Measurements from ENCODE around the gene FOXC2. TPM values are rescaled to one million over a fixed set of nuclear protein-coding genes. Genes with fewer than 3 reads are reported as not detected.

The FOXC2 gene
- total and polyA plus RNA-seq, 2 of the 13 experiments (the other 11 are each of a cell fraction or from before 2014, with no cell fraction given), result not detected

GRCh38 chr16:86575754-86576557 lies 9.3 kb downstream of the FOXC2 start (continued):
- no peak for TF ChIP-seq ZNF10 (CRISPR knock-in tag; IDR thresholded peaks at IDR 0.05; ENCODE audit: borderline replicate concordance, low read depth)
- TF ChIP-seq CEBPG (CRISPR knock-in tag; IDR thresholded peaks at IDR 0.05), result no peak
- TF ChIP-seq ISL2 (CRISPR knock-in tag; IDR thresholded peaks at IDR 0.05), result 0 out of 2 replicates have a peak, but pooled peaks have one; percentile 48
- TF ChIP-seq ZNF644 (CRISPR knock-in tag; IDR thresholded peaks at IDR 0.05; ENCODE audit: low read depth), result no peak
- TF ChIP-seq TEAD2 (CRISPR knock-in tag; IDR thresholded peaks at IDR 0.05), result no peak
- no peak for TF ChIP-seq PAF1 (CRISPR knock-in tag; IDR thresholded peaks at IDR 0.05)
- TF ChIP-seq SNAPC2 (CRISPR knock-in tag; IDR thresholded peaks at IDR 0.05), result peak; percentile 20; the same call in 1 of the 2 replicates
- TF ChIP-seq ZNF781 (CRISPR knock-in tag; IDR thresholded peaks at IDR 0.05; ENCODE audit: borderline replicate concordance, not compliant biosample characterization), result no peak
- no peak for TF ChIP-seq ZNF275 (CRISPR knock-in tag; IDR thresholded peaks at IDR 0.05; ENCODE audit: borderline replicate concordance)
- peak; percentile 62; the same call in 1 of the 2 replicates for TF ChIP-seq POGK (CRISPR knock-in tag; conservative IDR thresholded peaks at IDR 0.05)
- 0 out of 2 replicates have a peak, but pooled peaks have one; percentile 18 for TF ChIP-seq SMAD3 (CRISPR knock-in tag; IDR thresholded peaks at IDR 0.05)
- no peak for TF ChIP-seq HIVEP1 (CRISPR knock-in tag; IDR thresholded peaks at IDR 0.05)
- no peak for TF ChIP-seq MAZ (IDR thresholded peaks at IDR 0.05; ENCODE audit: borderline replicate concordance, low read depth, low read length)
- no peak for TF ChIP-seq MAZ (CRISPR knock-in tag; IDR thresholded peaks at IDR 0.05; ENCODE audit: low read depth)
- TF ChIP-seq ZNF577 (CRISPR knock-in tag; IDR thresholded peaks at IDR 0.05; ENCODE audit: borderline replicate concordance, low read depth), result no peak
- TF ChIP-seq, protein P1, sequence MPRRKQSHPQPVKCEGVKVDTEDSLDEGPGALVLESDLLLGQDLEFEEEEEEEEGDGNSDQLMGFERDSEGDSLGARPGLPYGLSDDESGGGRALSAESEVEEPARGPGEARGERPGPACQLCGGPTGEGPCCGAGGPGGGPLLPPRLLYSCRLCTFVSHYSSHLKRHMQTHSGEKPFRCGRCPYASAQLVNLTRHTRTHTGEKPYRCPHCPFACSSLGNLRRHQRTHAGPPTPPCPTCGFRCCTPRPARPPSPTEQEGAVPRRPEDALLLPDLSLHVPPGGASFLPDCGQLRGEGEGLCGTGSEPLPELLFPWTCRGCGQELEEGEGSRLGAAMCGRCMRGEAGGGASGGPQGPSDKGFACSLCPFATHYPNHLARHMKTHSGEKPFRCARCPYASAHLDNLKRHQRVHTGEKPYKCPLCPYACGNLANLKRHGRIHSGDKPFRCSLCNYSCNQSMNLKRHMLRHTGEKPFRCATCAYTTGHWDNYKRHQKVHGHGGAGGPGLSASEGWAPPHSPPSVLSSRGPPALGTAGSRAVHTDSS (CRISPR knock-in tag; conservative IDR thresholded peaks at IDR 0.05), result no peak
- TF ChIP-seq NR0B2 (CRISPR knock-in tag; IDR thresholded peaks at IDR 0.05), result no peak
- no peak for TF ChIP-seq LCORL (IDR thresholded peaks at IDR 0.05)
- TF ChIP-seq LCORL (CRISPR knock-in tag; IDR thresholded peaks at IDR 0.05), result no peak
